Stimulated activated CD8-positive, alpha-beta memory T cell treated with anti-CD3 and anti-CD28 coated beads, Interleukin-15, amount 100 ng/mL, for 48 hours (primary cell): ENCODE data around the gene RABGAP1L.
"Not testable (repeated sequence)": the region's sequence is repeated elsewhere in the genome, so short reads cannot be mapped to it uniquely, and the experiment has no call there.

Experiments used
- DNase-seq, 2 donors: peaks; one replicate each; pipeline ENCODE4 v3.0.0-alpha.2; 2020; ENCODE audit warnings: low read depth in 2 of 2

The RABGAP1L gene

DNA sequence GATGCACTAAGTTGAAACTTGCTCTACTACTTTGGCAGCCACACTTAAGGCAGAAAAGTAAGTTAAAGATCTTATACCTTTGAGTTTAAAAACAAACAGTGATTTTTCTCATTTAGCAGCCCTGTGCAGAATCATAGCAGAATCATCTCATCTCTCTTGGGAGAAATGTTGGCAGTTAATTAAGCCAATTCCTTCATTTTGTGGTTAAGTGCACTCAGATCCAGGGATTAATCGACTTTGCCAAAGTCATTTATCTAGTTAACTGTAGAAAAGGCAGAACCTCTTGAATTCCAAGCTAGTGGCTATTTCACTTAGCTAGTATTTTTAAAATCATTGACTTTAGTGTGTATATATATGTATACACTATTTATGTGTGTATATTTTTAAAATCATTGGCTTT, 413.5 kb downstream of the RABGAP1L start:
- no peak for DNase-seq

DNA sequence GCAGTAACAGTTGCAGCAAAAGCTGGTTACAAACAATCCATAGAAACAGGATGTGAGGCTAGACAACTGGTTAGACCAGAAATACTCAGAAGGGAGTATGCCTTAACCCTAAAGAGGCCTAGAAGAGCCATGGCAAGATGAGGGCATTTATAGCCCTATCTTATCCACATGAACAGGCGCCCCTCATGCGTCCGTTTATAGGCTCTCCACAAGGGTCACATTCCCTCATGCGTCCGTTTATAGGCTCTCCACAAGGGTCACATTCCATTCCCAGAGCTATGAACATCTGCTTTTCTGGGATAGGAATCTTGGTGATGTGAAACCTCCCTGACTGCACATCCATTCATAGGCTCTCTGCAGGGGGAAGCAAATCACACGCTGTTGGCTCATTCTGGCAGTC, 416.8 kb downstream of the RABGAP1L start:
- not testable (repeated sequence) for DNase-seq

DNA sequence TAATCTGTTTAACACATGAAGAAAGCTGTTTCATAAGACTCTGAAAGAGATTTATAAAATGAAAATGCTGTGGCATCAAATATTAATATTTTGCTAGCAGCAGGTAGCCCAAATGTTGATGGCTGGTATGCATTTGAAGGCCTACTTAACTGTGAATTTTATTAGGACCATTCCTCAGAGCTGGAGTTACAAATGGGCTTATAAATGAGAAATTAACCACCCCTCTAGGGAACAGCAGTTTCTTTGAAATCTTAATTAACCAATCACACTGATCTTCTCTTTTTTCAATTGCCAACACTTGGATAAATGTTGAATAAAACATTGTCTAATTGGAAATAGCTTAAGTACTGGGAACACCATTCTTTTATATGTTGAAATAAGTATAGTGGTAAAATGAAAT, 418.4 kb downstream of the RABGAP1L start:
- DNase-seq: no peak

- no peak for DNase-seq
These were observed 421.5 kb downstream of the RABGAP1L start for GRCh38 chr1:174580801-174581200.

DNA sequence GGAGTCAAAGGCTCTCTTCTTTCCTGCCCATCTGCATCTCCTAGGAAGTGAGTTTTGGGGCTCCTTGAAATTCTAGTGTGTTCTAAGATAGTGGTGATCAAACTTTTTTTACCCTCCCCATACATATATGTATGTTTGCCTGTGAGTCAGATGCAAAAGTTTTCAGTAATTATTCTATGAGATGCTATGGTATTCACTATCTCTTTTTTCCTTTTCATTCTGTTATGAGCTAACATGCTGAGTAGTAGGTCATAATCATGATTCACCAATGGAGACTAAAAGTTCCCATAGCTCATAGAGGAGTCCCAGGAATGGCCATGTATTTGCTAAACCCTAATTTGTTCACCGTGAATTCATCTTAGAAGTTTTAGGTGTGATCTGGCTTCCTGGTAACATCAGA, 424.0 kb downstream of the RABGAP1L start:
- DNase-seq: no peak

- no peak for DNase-seq
These were observed 424.8 kb downstream of the RABGAP1L start for GRCh38 chr1:174584071-174584470.

- not testable (repeated sequence) for DNase-seq
These were observed 429.3 kb downstream of the RABGAP1L start for GRCh38 chr1:174588618-174589017.

- no peak for DNase-seq
These were observed 445.9 kb downstream of the RABGAP1L start for GRCh38 chr1:174605198-174605597.

- DNase-seq: no peak
These were observed 447.2 kb downstream of the RABGAP1L start for GRCh38 chr1:174606471-174606870.

- DNase-seq: not testable (repeated sequence)
These were observed 458.6 kb downstream of the RABGAP1L start for GRCh38 chr1:174617905-174618304.

GRCh38 chr1:174623324-174624035, 464.2 kb downstream of the RABGAP1L start:
- DNase-seq: no peak

GRCh38 chr1:174626031-174627025, 467.0 kb downstream of the RABGAP1L start:
- DNase-seq: no peak

DNA sequence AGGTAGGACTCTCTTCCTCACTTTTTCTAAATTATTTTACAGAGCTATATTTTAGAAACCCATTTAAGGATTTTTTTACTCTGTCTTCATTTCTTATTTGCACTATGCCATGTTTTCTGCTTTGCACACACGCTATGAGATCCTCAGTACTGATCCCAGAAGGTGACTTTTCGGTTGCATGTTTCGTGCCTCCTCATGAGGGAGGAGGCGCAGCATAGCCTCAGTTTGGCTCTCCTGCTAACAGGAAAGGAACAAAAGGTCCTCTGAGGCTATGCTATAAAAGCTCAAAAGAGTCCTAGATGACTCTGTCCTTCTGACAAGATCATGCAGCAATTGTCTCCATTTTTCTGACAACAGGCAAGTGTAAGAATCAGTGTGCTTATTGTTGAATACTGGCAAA, 478.2 kb downstream of the RABGAP1L start:
- no peak for DNase-seq

- no peak for DNase-seq
These were observed 480.1 kb downstream of the RABGAP1L start for GRCh38 chr1:174639461-174639860.

- no peak for DNase-seq
These were observed 481.5 kb downstream of the RABGAP1L start for GRCh38 chr1:174640783-174641182.

DNA sequence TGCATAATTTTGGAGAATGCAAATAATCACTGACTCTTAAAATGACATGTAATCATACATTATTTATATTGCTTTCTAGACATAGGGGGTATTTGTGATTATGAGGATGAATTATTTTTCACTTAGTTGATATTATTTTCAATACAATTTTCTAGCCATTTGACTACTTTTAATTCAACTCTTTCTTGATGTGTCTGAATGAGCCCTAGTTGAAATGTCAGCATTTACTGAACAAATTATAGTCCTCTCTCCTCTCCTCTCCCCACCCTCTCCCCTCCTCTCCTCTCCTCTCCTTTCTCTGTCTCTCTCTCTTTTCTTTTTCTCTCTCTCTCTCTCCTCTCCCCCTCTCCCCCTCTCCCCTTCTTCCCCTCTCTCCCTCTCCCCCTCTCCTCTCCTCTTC, 483.1 kb downstream of the RABGAP1L start:
- DNase-seq: no peak

GRCh38 chr1:174643206-174643605, 483.9 kb downstream of the RABGAP1L start:
- no peak for DNase-seq

- not testable (repeated sequence) for DNase-seq
These were observed 490.3 kb downstream of the RABGAP1L start for GRCh38 chr1:174649572-174649971.

DNA sequence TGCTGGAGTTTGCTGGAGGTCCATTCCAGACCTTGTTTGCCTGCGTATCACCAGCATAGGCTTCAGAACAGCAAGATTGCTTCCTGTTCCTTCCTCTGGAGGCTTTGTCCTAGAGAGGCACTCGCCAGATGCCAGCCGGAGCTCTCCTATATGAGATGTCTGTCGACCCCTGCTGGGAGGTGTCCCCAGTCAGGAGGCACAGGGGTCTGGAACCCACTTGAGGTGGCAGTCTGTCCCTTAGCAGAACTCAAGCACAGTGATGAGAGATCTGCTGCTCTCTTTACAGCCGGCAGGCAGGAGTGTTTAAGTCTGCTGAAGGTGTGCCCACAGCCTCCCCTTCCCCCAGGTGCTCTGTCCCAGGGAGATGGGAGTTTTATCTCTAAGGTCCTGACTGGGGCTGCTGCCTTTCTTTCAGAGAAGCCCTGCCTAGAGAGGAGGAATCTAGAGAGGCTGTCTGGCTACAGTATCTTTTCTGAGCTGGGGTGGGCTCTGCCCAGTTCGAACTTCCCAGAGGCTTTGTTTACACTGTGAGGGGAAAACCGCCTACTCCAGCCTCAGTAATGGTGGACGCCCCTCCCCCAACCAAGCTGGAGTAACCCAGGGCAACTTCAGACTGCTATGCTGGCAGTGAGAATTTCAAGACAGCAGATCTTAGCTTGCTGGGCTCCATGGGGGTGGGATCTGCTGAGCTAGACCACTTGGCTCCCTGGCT, 493.4 kb downstream of the RABGAP1L start:
- DNase-seq: no peak

- no peak for DNase-seq
These were observed 495.2 kb downstream of the RABGAP1L start for GRCh38 chr1:174654560-174654959.

GRCh38 chr1:174656409-174657059, 497.2 kb downstream of the RABGAP1L start:
- no peak for DNase-seq

DNA sequence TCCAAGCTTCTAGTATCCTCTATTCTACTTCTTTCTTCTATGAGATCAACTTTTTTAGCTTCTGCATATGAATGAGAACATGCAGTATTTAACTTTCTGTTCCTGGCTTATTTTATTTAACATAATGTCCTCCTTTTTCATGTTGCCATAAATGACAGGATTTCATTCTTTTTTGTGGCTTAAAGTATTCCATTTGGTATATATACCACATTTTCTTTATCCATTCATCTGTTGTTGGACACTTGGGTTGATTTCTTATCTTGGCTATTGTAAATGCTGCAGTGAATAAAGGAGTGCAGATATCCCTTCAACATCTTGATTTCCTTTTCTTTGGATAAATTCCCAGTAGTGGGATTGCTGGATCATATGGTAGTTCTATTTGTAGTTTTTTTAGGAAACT, 498.1 kb downstream of the RABGAP1L start:
- no peak for DNase-seq
